Activated CD8-positive, alpha-beta T cell treated with anti-CD3 and anti-CD28 coated beads, Interleukin-2, amount 10 ng/mL, durations not matched to agents 7 days and 5 days (primary cell): ENCODE measurements around the gene YARS1. TPM values are rescaled to one million over a fixed set of nuclear protein-coding genes. Genes with fewer than 3 reads are reported as not detected.
A peak's percentile ranks its signal among the peaks of the same experiment; 100 is the strongest.

Experiments used
- ATAC-seq: fragments of 150-1000 bp; cut with Tn5 transposase; one replicate; pipeline ENCODE4 v1.10.0; 2021; ENCODE audit warnings: moderate library complexity
- CTCF ChIA-PET: fragments of 350-600 bp; sonication (Branson Sonifier 250); formaldehyde crosslinking; loops from one replicate; lab custom pipeline; 2021; ENCODE audit warnings: antibody characterized with exemption; lab: Charles Lee
- POLR2A ChIA-PET: fragments of 350-600 bp; sonication (Branson Sonifier 250); formaldehyde crosslinking; loops from one replicate; lab custom pipeline; 2021; ENCODE audit warnings: antibody characterized with exemption; lab: Charles Lee
- DNase-seq: peaks from one replicate; pipeline ENCODE4 v3.0.0-alpha.2; 2020
- H3K27ac Mint-ChIP-seq: one replicate; pipeline ENCODE4 v1.8.0; 2021; ENCODE audit warnings: mild to moderate bottlenecking, mixed read lengths
- H3K27me3 Mint-ChIP-seq: one replicate; pipeline ENCODE4 v1.8.0; 2021; ENCODE audit warnings: low read depth, mixed read lengths
- H3K36me3 Mint-ChIP-seq: one replicate; pipeline ENCODE4 v1.8.0; 2021; ENCODE audit warnings: low read depth, mixed read lengths
- H3K4me1 Mint-ChIP-seq: one replicate; pipeline ENCODE4 v1.8.0; 2021; ENCODE audit warnings: low read depth, mixed read lengths
- H3K4me3 Mint-ChIP-seq: one replicate; pipeline ENCODE4 v1.8.0; 2021; ENCODE audit warnings: mild to moderate bottlenecking, mixed read lengths
- H3K9me3 Mint-ChIP-seq: one replicate; pipeline ENCODE4 v1.8.0; 2022; ENCODE audit warnings: mixed read lengths; ENCODE audit not compliant: insufficient read depth
- total RNA-seq, 2 experiments: library from RNA; stranded (reverse); gene quantifications; one replicate each; pipeline ENCODE4 v1.2.3, GENCODE V29; 2021

The YARS1 gene
- total RNA-seq, 2 experiments from 2014 or later, result 175 to 189 TPM

GRCh38 chr1:32759997-32760623 is 57.0 kb downstream of the YARS1 start:
- CTCF ChIA-PET, result interaction anchor here (4.1 kb wide), 1 partner anchor 13 kb away, joined by 20 read pairs; no protein-coding TSS in a partner anchor
- DNase-seq (no peak), ATAC-seq (no peak)
- Mint-ChIP-seq H3K4me3 (no peak overlapping the region), H3K27me3 (peaks cover 11% of the 10 kb centered on the region), H3K36me3 (no peaks in the 10 kb centered on the region), H3K27ac (no peak overlapping the region), H3K4me1 (peaks cover 13% of the 10 kb centered on the region), H3K9me3 (no peaks in the 10 kb centered on the region)
- POLR2A ChIA-PET, result no interaction called here

- peaks cover 13% of the 10 kb centered on the region for H3K4me1 Mint-ChIP-seq
- DNase-seq, result no peak
- ChIA-PET POLR2A (no interaction called here), CTCF (interaction anchor here (1.0 to 4.1 kb wide), 3 partner anchors 14 to 239 kb away, joined by 3 to 20 read pairs (median 5); no protein-coding TSS in a partner anchor)
- ATAC-seq, result peak; percentile 43
- no peaks in the 10 kb centered on the region for H3K9me3 Mint-ChIP-seq
- peaks cover 14% of the 10 kb centered on the region for H3K27me3 Mint-ChIP-seq
- no peak overlapping the region for H3K4me3 Mint-ChIP-seq
- H3K36me3 Mint-ChIP-seq, result no peaks in the 10 kb centered on the region
- H3K27ac Mint-ChIP-seq, result peak overlapping the region; percentile 23
These were observed 57.6 kb downstream of the YARS1 start for GRCh38 chr1:32759521-32759981.

- DNase-seq (no peak), ATAC-seq (no peak)
- Mint-ChIP-seq H3K4me3 (no peak overlapping the region), H3K27me3 (peaks cover 19% of the 10 kb centered on the region), H3K36me3 (no peaks in the 10 kb centered on the region), H3K9me3 (no peaks in the 10 kb centered on the region), H3K27ac (no peak overlapping the region), H3K4me1 (peaks cover 17% of the 10 kb centered on the region)
- ChIA-PET CTCF (interaction anchor here (1.0 to 4.1 kb wide), 3 partner anchors 14 to 238 kb away, joined by 3 to 20 read pairs (median 5); no protein-coding TSS in a partner anchor), POLR2A (no interaction called here)
These were observed 58.2 kb downstream of the YARS1 start for GRCh38 chr1:32758795-32759430.

GRCh38 chr1:32758177-32758794 is 58.9 kb downstream of the YARS1 start:
- no peaks in the 10 kb centered on the region for H3K9me3 Mint-ChIP-seq
- no peaks in the 10 kb centered on the region for H3K36me3 Mint-ChIP-seq
- peaks cover 21% of the 10 kb centered on the region for H3K27me3 Mint-ChIP-seq
- CTCF ChIA-PET, result interaction anchor here (1.4 to 4.1 kb wide), 2 partner anchors 15 to 46 kb away, joined by 5 to 20 read pairs; no protein-coding TSS in a partner anchor
- H3K4me3 Mint-ChIP-seq, result no peak overlapping the region
- H3K27ac Mint-ChIP-seq, result no peak overlapping the region
- DNase-seq (no peak), ATAC-seq (no peak)
- H3K4me1 Mint-ChIP-seq, result peaks cover 17% of the 10 kb centered on the region
- POLR2A ChIA-PET, result no interaction called here

- CTCF ChIA-PET, result interaction anchor here (4.1 to 4.4 kb wide), 2 partner anchors 16 to 45 kb away, joined by 20 to 22 read pairs; no protein-coding TSS in a partner anchor
- Mint-ChIP-seq H3K9me3 (no peaks in the 10 kb centered on the region), H3K27me3 (peaks cover 21% of the 10 kb centered on the region), H3K27ac (no peak overlapping the region), H3K36me3 (no peaks in the 10 kb centered on the region), H3K4me1 (peaks cover 17% of the 10 kb centered on the region), H3K4me3 (no peak overlapping the region)
- DNase-seq (no peak), ATAC-seq (no peak)
- POLR2A ChIA-PET, result no interaction called here
These were observed 59.8 kb downstream of the YARS1 start for GRCh38 chr1:32757213-32757895.

- H3K36me3 Mint-ChIP-seq, result no peaks in the 10 kb centered on the region
- ChIA-PET CTCF (interaction anchor here (4.1 to 4.4 kb wide), 2 partner anchors 17 to 43 kb away, joined by 20 to 22 read pairs; no protein-coding TSS in a partner anchor), POLR2A (no interaction called here)
- H3K27me3 Mint-ChIP-seq, result peaks cover 35% of the 10 kb centered on the region
- H3K4me1 Mint-ChIP-seq, result peaks cover 14% of the 10 kb centered on the region
- DNase-seq (no peak), ATAC-seq (no peak)
- no peak overlapping the region for H3K27ac Mint-ChIP-seq
- H3K9me3 Mint-ChIP-seq, result no peaks in the 10 kb centered on the region
- no peak overlapping the region for H3K4me3 Mint-ChIP-seq
These were observed 61.4 kb downstream of the YARS1 start for GRCh38 chr1:32755810-32756159.

GRCh38 chr1:32755098-32755809 is 61.9 kb downstream of the YARS1 start:
- Mint-ChIP-seq H3K36me3 (no peaks in the 10 kb centered on the region), H3K27ac (no peak overlapping the region), H3K27me3 (peaks cover 35% of the 10 kb centered on the region), H3K4me3 (no peak overlapping the region), H3K4me1 (peaks cover 13% of the 10 kb centered on the region), H3K9me3 (no peaks in the 10 kb centered on the region)
- ChIA-PET CTCF (interaction anchor here (4.4 kb wide), 1 partner anchor 43 kb away, joined by 22 read pairs; no protein-coding TSS in a partner anchor), POLR2A (no interaction called here)
- DNase-seq (no peak), ATAC-seq (no peak)

- POLR2A ChIA-PET, result no interaction called here
- Mint-ChIP-seq H3K9me3 (no peaks in the 10 kb centered on the region), H3K27me3 (peaks cover 35% of the 10 kb centered on the region), H3K27ac (no peak overlapping the region), H3K4me1 (peaks cover 7% of the 10 kb centered on the region), H3K4me3 (peak overlapping the region; percentile 0), H3K36me3 (no peaks in the 10 kb centered on the region)
- ATAC-seq, result peak; percentile 46
- peak; percentile 40 for DNase-seq
- CTCF ChIA-PET, result interaction anchor here (0.8 to 4.4 kb wide), 2 partner anchors 20 to 42 kb away, joined by 3 to 22 read pairs; no protein-coding TSS in a partner anchor
These were observed 62.7 kb downstream of the YARS1 start for GRCh38 chr1:32754317-32755097.

GRCh38 chr1:32753532-32754316 is 63.4 kb downstream of the YARS1 start:
- ChIA-PET POLR2A (no interaction called here), CTCF (interaction anchor here (0.8 to 4.4 kb wide), 2 partner anchors 21 to 41 kb away, joined by 3 to 22 read pairs; no protein-coding TSS in a partner anchor)
- Mint-ChIP-seq H3K27ac (no peak overlapping the region), H3K4me1 (peaks cover 5% of the 10 kb centered on the region), H3K4me3 (peak overlapping the region; percentile 29), H3K9me3 (no peaks in the 10 kb centered on the region), H3K36me3 (no peaks in the 10 kb centered on the region), H3K27me3 (peaks cover 37% of the 10 kb centered on the region)
- DNase-seq (peak; percentile 47), ATAC-seq (peak; percentile 92)

GRCh38 chr1:32749771-32750170 is 67.4 kb downstream of the YARS1 start:
- CTCF ChIA-PET, result interaction anchor here (2.0 kb wide), 1 partner anchor 37 kb away, joined by 7 read pairs; no protein-coding TSS in a partner anchor
- POLR2A ChIA-PET, result no interaction called here
- Mint-ChIP-seq H3K4me3 (no peak overlapping the region), H3K27ac (no peak overlapping the region), H3K9me3 (no peaks in the 10 kb centered on the region), H3K4me1 (peaks cover 5% of the 10 kb centered on the region), H3K27me3 (peaks cover 27% of the 10 kb centered on the region), H3K36me3 (no peaks in the 10 kb centered on the region)
- DNase-seq (no peak), ATAC-seq (no peak)
